ENCODE data around the gene RBMS3. TPM values are rescaled to one million over a fixed set of nuclear protein-coding genes. Genes with fewer than 3 reads are reported as not detected.

The RBMS3 gene
- total and polyA plus RNA-seq, 2 experiments from 2014 or later, result 34.9 to 37.1 TPM

DNA sequence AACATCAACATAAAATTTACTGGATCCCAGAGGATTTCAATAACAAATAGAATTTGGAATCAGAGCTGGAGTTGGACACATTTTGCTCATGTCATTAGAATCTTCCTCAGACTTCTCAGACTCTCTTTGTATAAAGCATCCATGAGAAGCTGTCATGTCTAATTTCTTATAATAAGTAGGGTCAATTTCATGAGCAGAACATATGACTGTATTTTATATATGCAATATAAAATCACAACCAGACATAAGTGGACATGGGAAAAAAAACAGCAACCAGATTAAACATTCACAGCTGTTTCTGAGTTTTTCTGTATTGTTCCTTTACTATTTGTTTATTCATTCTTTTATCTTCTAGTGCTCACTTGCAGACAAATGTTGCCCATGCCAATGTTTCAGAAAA is 325.5 kb downstream of the RBMS3 start:
- TF ChIP-seq EZH2 (IDR thresholded peaks at IDR 0.05; ENCODE audit: borderline replicate concordance) (no peak), EZH2phosphoT487 (IDR thresholded peaks at IDR 0.05; ENCODE audit: low read depth, severe bottlenecking, unreplicated experiment) (no peak)
- TF ChIP-seq, protein P1, sequence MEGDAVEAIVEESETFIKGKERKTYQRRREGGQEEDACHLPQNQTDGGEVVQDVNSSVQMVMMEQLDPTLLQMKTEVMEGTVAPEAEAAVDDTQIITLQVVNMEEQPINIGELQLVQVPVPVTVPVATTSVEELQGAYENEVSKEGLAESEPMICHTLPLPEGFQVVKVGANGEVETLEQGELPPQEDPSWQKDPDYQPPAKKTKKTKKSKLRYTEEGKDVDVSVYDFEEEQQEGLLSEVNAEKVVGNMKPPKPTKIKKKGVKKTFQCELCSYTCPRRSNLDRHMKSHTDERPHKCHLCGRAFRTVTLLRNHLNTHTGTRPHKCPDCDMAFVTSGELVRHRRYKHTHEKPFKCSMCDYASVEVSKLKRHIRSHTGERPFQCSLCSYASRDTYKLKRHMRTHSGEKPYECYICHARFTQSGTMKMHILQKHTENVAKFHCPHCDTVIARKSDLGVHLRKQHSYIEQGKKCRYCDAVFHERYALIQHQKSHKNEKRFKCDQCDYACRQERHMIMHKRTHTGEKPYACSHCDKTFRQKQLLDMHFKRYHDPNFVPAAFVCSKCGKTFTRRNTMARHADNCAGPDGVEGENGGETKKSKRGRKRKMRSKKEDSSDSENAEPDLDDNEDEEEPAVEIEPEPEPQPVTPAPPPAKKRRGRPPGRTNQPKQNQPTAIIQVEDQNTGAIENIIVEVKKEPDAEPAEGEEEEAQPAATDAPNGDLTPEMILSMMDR (IDR thresholded peaks at IDR 0.05; ENCODE audit: poor library complexity), result no peak
- Histone ChIP-seq H3K27me3 (no peaks in the 10 kb centered on the region), H3K4me2 (no peak overlapping the region)

DNA sequence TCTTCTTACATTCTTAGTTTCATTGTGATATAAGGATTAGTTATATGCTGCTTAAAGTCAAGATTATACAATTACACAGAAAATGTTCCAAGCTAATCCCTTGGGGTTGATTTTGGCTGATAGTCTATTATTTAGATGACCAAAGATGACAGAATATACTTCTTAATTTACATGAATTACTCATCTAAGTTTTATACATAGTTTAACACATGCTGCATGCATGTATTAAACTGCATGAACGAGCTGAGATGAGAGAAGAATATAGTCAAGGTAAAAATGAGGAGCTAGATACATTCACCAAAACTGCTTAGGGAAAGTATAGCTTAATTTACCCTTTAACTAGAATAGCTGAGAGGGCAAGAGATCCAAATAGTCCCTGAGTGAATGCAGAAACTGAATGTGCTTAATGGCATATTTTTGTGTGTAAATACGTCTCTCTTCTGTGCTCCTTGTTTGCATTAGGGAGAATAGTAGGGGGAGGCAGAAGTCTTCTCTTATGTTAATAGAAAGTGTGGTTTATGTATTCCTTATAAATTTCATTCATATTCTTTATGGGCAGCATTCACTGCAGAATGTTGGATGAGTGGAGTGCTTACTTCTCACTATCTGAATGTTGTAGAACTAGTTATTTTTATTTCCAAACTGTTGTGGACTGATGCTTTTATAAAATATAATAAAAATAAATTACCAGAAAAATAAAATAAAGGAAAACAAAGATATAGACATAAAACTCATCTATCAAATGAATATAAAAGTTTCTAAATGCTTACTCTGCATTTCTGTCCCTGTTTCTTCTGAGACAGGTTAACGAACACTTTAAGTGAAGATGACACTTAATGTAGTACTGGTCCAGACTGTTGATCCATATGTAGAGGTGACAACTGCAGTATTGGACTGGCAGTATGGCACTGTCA is 327.8 kb downstream of the RBMS3 start:
- WGBS (ENCODE audit: low lambda C conversion rate, missing lambda C conversion rate), result 82% methylated on average over 3 of the region's 3 CpGs
- no peaks in the 10 kb centered on the region for H3K27me3 ChIP-seq
- H3K36me3 ChIP-seq (replicated peaks; ENCODE audit: insufficient read depth, low read depth), result no peaks in the 10 kb centered on the region
- peaks cover 5% of the 10 kb centered on the region for H3K79me2 ChIP-seq
- H3K9me3 ChIP-seq (ENCODE audit: low read depth), result no peaks in the 10 kb centered on the region
- H2AFZ ChIP-seq, result no peak overlapping the region
- no peak for DNase-seq (ENCODE audit: low spot score)
- no peaks in the 10 kb centered on the region for H4K20me1 ChIP-seq (ENCODE audit: insufficient read depth, poor library complexity, severe bottlenecking)
- H3K4me2 ChIP-seq, result no peak overlapping the region
- TF ChIP-seq, protein P1 (IDR thresholded peaks at IDR 0.05; ENCODE audit: poor library complexity), result no peak
- TF ChIP-seq EZH2phosphoT487 (IDR thresholded peaks at IDR 0.05; ENCODE audit: low read depth, severe bottlenecking, unreplicated experiment), result no peak
- no peaks in the 10 kb centered on the region for H3K9me2 ChIP-seq (replicated peaks; ENCODE audit: insufficient read depth)
- no peak overlapping the region for H3K27ac ChIP-seq
- H3K4me1 ChIP-seq (ENCODE audit: insufficient read depth), result no peaks in the 10 kb centered on the region
- no peak overlapping the region for H3K4me3 ChIP-seq

More for the DNA sequence above, 325.5 kb downstream of the RBMS3 start:
- no peaks in the 10 kb centered on the region for H3K9me2 ChIP-seq (replicated peaks; ENCODE audit: insufficient read depth)
- H3K4me1 ChIP-seq (ENCODE audit: insufficient read depth), result no peaks in the 10 kb centered on the region
- no peaks in the 10 kb centered on the region for H4K20me1 ChIP-seq (ENCODE audit: insufficient read depth, poor library complexity, severe bottlenecking)
- no peak overlapping the region for H3K27ac ChIP-seq
- H3K4me3 ChIP-seq, result no peak overlapping the region
- no peaks in the 10 kb centered on the region for H3K79me2 ChIP-seq
- no peaks in the 10 kb centered on the region for H3K9me3 ChIP-seq (ENCODE audit: low read depth)
- H2AFZ ChIP-seq, result no peak overlapping the region
- DNase-seq (ENCODE audit: low spot score), result no peak
- H3K36me3 ChIP-seq (replicated peaks; ENCODE audit: insufficient read depth, low read depth), result no peaks in the 10 kb centered on the region

DNA sequence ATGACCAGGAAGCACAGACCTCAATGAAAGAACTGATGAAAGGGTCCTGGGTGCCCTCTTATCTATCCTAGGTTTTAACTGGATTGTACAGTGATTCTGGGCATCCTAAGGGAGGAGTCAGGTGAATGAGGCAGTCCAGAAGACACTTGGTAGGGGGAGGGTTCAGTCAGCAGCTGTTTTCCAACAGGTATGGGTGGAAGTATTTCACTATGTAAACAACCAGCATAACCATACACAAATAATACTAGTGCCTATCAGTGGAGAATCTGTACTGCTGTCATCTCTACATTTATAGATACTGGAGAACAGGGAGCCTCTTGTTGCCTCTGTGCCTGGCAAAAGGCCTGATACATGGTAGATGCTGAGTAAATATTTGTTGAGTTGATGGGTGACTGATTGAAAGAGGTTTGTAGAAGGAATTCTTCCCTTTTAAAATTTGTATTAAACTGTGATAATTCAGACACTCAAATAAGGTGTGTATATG is 328.5 kb downstream of the RBMS3 start:
- H3K4me3 ChIP-seq, result no peak overlapping the region
- H3K27ac ChIP-seq, result no peak overlapping the region
- H3K9me2 ChIP-seq (replicated peaks; ENCODE audit: insufficient read depth), result no peaks in the 10 kb centered on the region
- no peaks in the 10 kb centered on the region for H3K27me3 ChIP-seq
- no peaks in the 10 kb centered on the region for H4K20me1 ChIP-seq (ENCODE audit: insufficient read depth, poor library complexity, severe bottlenecking)
- H3K36me3 ChIP-seq (replicated peaks; ENCODE audit: insufficient read depth, low read depth), result no peaks in the 10 kb centered on the region
- peaks cover 5% of the 10 kb centered on the region for H3K79me2 ChIP-seq
- H3K4me1 ChIP-seq (ENCODE audit: insufficient read depth), result no peaks in the 10 kb centered on the region
- H3K4me2 ChIP-seq, result no peak overlapping the region
- TF ChIP-seq EZH2 (IDR thresholded peaks at IDR 0.05; ENCODE audit: borderline replicate concordance), result no peak
- TF ChIP-seq, protein P1 (IDR thresholded peaks at IDR 0.05; ENCODE audit: poor library complexity), result no peak
- no peak for TF ChIP-seq EZH2phosphoT487 (IDR thresholded peaks at IDR 0.05; ENCODE audit: low read depth, severe bottlenecking, unreplicated experiment)
- no peak overlapping the region for H2AFZ ChIP-seq
- DNase-seq (ENCODE audit: low spot score), result no peak
- H3K9me3 ChIP-seq (ENCODE audit: low read depth), result no peaks in the 10 kb centered on the region

Data from hepatocyte (in vitro differentiated cells).